Measurements from ENCODE around the gene CTBP1.
"Not testable (repeated sequence)": the region's sequence is repeated elsewhere in the genome, so short reads cannot be mapped to it uniquely, and the experiment has no call there.

Gene CTBP1

DNA sequence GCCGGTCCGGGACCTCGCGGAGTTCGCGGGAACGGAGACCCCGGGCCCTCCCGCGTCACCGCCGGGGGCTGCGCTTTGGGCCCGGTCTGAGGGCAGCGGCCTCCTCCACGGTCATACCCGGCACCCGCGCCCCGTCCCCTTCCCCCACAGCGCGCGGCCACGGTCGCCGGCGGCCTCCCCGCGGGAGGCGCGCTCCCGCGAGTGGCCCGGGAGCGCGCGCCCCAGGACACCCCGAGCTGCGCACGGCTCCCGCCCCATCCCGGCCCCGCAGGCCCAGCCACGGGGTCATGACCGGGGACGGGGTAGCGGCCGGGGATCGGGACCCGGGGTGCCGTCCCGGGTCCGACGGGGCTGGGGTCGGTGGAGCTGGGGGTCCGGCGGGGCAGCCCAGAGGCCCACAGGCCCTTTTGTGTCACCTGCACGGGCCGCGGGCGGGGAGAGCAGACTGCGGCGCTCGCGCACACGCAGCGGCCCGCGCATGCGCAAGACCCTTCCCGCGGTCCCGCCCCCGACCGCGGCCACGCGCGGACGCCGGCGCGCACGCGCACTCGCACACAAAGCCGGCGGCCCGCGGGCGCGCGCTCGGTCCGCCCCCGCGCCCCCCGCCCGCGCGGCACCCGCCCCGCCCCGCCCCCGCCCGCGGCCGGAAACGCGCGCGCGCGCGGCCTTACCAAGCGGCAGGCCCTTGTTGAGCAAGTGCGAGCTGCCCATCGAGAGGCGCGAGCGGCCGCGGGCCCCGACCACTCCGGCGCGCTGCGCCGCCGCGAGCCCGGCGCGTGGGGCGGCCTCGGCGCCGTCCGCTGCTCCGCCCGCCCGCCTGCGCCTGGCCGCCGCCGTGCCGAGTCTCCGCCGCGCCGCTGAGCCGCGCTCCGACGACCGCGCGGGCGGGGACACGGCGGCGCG is at the start of gene CTBP1:
CTBP1 (minus strand) TSS at position 886 of the 903 bp plus-strand sequence. CDS start 7,799 bp downstream, outside the sequence.
- no peak for FAIRE-seq

DNA sequence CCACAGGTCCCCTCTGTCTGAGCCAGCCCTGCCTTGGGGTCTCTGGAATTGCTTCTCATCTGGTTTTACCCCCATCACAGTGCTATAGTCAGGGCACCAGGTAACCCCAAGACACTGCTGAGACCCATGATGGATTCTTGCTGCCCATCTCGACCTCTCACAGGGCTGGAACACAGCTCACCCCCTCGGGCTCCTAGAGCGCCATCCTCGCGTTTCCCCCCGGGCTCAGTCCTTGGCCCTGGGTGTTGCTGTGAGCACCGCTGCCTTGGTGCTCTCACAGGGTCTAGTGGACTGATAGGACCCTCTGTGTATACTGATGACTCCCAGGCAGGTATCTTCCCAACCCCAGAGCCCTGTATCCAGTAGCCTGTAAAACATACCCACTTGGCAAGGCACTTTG is 49.5 kb upstream of the CTBP1 start:
- FAIRE-seq, result no peak

GRCh38 chr4:1297456-1298325 is 48.8 kb upstream of the CTBP1 start:
- FAIRE-seq, result no peak

DNA sequence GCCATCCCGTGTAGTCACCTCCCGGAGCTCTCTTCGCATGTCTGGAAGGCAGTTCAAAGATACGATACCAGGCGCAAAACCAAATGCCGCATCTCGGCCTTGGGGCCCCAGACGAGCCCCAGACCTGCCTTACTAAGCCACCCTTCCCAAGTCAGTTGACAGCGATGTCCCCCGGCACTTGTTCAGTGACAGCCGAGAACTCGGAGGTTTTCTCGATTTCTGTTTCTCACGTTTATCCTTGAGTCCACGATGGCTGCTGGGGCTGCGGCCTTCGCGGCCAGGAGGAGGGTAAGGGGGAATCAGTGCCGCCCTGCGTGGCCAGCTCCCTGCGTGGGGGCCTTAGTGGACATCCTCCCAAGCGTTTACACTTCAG is 48.1 kb upstream of the CTBP1 start:
- FAIRE-seq, result no peak

DNA sequence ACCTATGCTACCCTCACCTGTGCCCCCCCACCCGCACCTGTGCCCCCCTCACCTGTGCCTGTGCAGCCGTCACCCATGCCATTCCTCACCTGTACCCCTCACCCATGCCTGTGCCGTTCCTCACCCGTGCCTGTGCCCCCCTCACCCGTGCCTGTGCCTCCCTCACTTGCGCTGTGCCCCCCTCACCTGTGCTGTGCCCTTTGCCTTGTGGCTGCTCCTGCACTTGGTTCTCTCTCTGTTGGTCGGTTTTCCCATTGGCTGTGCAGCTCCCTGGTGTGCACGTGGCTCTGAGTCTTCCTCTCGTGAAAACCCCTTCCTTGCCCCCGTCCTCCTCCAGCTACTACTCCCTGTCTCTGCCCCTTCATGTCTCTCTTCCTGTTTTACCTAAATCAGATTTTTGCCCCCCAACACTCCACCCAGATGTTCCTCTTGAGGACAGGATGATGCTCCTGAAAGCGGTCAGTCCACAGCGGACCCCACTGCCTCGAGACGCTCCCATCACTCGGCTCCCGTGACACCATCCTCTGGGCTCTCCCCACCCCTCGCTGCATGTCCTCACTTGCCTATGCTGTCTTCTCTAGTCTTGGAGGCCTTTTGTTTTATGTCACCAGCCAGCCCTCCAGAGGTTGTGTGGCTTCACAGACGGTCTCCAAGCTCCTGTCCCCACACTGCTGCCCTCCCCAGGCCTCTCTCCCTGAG is 47.5 kb upstream of the CTBP1 start:
- FAIRE-seq, result no peak

- no peak for FAIRE-seq
These were observed 46.6 kb upstream of the CTBP1 start for GRCh38 chr4:1295405-1296055.

- no peak for FAIRE-seq
These were observed 46.0 kb upstream of the CTBP1 start for GRCh38 chr4:1294891-1295290.

- FAIRE-seq, result no peak
These were observed 45.5 kb upstream of the CTBP1 start for GRCh38 chr4:1294424-1294823.

DNA sequence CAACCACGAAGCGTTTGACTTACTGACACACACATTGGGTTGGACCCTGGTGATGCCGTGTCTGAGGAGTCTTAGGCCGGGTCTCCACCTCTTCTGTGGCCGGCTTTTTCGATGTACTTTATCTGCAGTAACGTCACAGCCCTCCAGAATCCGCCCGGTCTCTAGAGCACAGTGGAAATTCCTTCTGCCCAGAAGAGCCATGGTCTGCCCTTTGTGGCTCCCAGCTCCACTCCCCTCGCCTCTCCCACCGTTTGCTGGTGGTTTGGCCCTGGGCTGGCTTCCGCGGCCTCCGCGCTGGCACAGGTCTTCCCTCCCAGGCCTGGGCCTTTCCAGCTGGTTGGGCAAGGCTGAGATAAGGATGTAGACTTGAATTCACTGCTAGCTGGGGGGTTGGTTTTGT is 45.1 kb upstream of the CTBP1 start:
- no peak for FAIRE-seq

DNA sequence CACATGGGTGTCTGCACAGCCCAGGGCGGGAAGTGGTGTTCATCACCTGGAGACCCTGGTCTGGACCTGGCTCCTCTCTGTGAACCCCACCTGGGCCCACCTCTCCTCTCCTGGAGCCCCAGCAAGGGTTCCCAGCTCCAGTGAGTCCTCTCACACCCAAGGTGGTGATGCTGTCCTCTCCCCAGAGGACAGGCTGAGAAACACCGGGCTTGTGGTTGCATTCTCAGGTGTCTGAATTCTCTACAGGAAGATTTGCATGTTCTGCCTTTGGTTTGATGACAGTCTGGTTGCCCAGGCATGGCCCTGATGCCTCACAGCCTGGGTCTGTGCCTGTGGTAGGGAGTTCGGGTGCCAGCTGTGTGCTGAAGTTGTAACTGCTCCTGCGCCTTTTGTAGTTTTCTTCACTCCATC is 44.6 kb upstream of the CTBP1 start:
- no peak for FAIRE-seq

- not testable (repeated sequence) for FAIRE-seq
These were observed 43.7 kb upstream of the CTBP1 start for GRCh38 chr4:1292703-1293011.

DNA sequence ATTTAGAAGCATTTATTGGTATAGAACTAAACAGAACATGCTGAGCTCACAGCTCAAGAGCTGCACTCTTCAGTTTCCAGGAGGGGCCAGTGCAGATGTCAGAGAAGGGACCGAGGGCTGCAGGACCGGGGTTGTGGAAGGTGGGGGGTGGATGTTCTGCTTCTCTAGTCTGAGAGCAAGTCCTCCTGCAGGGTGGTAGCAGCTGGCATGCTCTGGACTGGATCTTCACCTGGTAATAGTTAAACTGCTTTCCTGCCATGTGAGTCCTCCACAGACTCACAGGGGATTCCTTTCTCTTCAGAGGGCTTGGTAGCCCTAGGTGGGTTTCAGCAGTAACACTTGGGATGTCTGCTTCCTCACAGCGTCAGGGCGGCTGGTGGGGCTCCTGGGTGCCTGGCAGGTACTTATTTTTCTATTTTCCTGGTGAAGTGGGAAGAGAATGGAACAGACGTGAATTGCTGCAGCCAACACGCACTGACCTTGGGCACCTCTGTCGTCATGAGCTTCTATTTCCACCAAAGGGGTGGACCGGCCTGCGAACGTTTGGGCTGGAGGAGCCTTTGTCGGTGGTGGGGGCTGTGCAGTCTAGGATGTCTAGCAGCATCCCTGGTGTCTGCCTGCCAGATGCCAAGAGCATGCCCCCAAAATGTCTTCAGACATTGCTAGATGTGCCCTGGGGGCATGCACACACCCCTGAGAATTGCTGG is 43.2 kb upstream of the CTBP1 start:
- no peak for FAIRE-seq

GRCh38 chr4:1291091-1291490 is 42.2 kb upstream of the CTBP1 start:
- no peak for FAIRE-seq

- no peak for FAIRE-seq
These were observed 41.4 kb upstream of the CTBP1 start for GRCh38 chr4:1290165-1290977.

GRCh38 chr4:1289207-1290164 is 40.6 kb upstream of the CTBP1 start, which contains the start of gene MAEA:
Gene MAEA (plus strand): TSS chr4:1289891. CDS start chr4:1289914, 23 bp downstream.
- FAIRE-seq, result peak; percentile 97

DNA sequence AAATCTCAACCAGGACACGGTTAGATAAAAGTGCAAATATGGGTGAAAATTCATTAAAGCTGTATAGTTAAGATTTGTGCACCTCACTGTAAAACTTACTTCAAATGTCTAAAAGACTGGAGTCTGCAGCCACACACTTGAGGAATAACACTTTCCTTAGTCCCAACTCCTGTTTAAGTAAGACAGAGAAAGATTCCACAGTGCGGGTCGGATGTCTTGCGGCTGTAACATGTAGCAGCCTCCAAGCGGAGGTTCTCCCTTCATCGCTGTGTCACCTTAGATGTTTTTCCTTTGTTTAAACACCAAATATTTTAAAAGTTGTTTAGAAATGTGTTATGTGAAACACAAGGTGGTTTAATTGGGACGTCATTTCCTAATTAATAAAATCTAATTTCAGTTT is 39.9 kb upstream of the CTBP1 start:
- no peak for FAIRE-seq

DNA sequence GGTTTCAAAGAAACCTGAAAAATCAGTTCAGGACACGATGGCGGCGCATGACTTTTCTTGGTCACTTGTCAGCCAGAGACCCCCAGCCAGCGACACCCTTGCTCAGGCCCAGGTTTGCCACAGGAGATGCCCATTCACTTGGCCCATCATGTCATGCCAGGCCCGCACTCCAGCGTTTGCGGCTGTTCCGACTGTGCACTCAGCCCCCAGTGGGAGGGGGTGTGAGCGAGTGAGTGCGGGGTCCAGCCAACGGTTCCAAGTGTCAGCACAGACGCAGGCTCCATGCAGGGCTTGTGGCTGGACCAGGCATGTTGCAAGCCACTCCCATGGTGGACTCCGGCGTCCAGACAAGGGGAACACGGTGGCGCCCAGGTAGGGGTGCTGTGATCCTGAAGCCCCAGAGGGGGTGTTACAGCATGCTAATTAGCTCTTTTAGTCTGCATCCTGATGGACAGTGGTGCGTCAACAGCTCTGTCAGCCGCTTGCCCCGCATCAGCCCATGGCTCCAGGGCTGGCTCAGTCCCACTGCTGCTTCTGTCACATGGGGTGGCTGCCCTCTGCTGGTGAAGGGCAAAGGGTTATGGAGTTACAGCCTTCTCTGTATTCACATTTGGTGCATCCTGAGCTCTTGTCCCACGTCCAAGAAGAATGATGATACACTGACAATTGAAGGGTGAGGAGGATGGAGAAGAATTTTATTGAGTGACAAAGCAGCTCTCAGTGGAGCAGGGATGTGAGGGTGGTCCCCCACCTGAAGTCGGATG is 37.0 kb upstream of the CTBP1 start:
- FAIRE-seq, result no peak

- no peak for FAIRE-seq
These were observed 36.3 kb upstream of the CTBP1 start for GRCh38 chr4:1285151-1285789.

DNA sequence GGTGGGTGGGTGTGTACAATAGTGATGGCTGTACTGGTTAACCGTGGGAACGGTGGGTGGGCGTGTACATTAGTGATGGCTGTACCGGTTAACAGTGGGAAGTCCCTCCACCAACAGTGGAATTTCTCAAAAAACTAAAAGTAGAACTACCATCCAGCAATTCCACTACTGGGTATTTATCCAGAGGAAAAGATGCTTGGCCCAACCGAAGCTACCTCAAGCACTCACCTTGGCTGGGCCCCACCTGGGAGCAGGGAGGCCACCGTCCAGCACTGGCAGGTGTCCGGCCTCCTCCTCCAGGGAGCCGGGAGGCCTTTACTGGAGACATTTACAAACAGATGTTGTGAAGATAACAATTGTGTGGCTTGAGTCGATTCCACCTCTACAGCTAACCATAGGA is 34.8 kb upstream of the CTBP1 start:
- no peak for FAIRE-seq
